Stomach (tissue), 9 donors: Measurements from ENCODE around the gene TRIM46. TPM values are rescaled to one million over a fixed set of nuclear protein-coding genes. Genes with fewer than 3 reads are reported as not detected.
A peak's percentile ranks its signal among the peaks of the same experiment; 100 is the strongest.

Experiments
- DNase-seq, 2 donors: peaks; one replicate each; pipeline versions ENCODE4 v3.0.0 to v3.0.0-alpha.2; 2013 to 2019
- H3K27ac ChIP-seq, 5 donors: fragments of 200-600 bp in 4 of 5; sonication (generic) in 4 of 5; one replicate each; pipeline ENCODE4 v1.5.1; 2013 to 2019; ENCODE audit warnings: mild to moderate bottlenecking in 1 of 5, moderate library complexity in 1 of 5
- H3K27me3 ChIP-seq, 3 donors: fragments of 200-600 bp; sonication (generic); one replicate each; pipeline ENCODE4 v1.5.1; 2017 to 2019; ENCODE audit warnings: mixed run types in 1 of 3
- H3K36me3 ChIP-seq, 4 donors: fragments of 200-600 bp; sonication (generic); 1 replicate in 3 of 4; 2 replicates in 1 of 4; pipeline ENCODE4 v1.5.1; 2016 to 2019
- H3K4me1 ChIP-seq, 4 donors: fragments of 200-600 bp; sonication (generic); one replicate each; pipeline ENCODE4 v1.5.1; 2016 to 2019
- H3K4me3 ChIP-seq, 4 donors: fragments of 200-600 bp; sonication (generic) in 3 of 4; one replicate each; pipeline ENCODE4 v1.5.1; 2016 to 2019; ENCODE audit warnings: mild to moderate bottlenecking in 1 of 4
- H3K9me3 ChIP-seq, 4 donors: fragments of 200-600 bp; sonication (generic); one replicate each; pipeline ENCODE4 v1.5.1; 2016 to 2019
- CTCF ChIP-seq, 7 experiments: fragments of 450-650 bp in 4 of 7; fragments of 200-600 bp in 3 of 7; sonication (generic) in 3 of 7; IDR thresholded peaks; one replicate each; pipeline ENCODE4 v1.5.1; 2016 to 2019; ENCODE audit warnings: antibody characterized with exemption in 7 of 7, control low read depth in 2 of 7, mild to moderate bottlenecking in 1 of 7
- EP300 ChIP-seq: sonication (generic); formaldehyde crosslinking; IDR thresholded peaks from one replicate; pipeline ENCODE4 v1.6.1; 2017; ENCODE audit warnings: antibody characterized with exemption
- POLR2A ChIP-seq, 4 donors: fragments of 450-650 bp; IDR thresholded peaks; one replicate each; pipeline ENCODE4 v1.6.1; 2016; ENCODE audit warnings: antibody characterized with exemption in 4 of 4, control low read depth in 2 of 4, mild to moderate bottlenecking in 1 of 4, moderate library complexity in 1 of 4
- POLR2AphosphoS5 ChIP-seq, 3 donors: sonication (generic); formaldehyde crosslinking; IDR thresholded peaks; one replicate each; pipeline ENCODE4 v1.6.1; 2016; ENCODE audit warnings: antibody characterized with exemption in 3 of 3
- WGBS, 5 donors: extraction: QIAGEN DNeasy Blood & Tissue Kit in 3 of 5; methylation state at CpG; one replicate each; pipeline versions ENCODE4 v1.1.5 to v1.1.7; 2013 to 2018; 5-methylcytosine and 5-hydroxymethylcytosine counted together
- intact Hi-C: fragments of 100-400 bp; cut with DNase I; formaldehyde crosslinking; loops from one replicate; pipeline ENCODE4 v1.15.1; 2023; ENCODE audit warnings: low total_unique reads
- polyA plus RNA-seq, 3 donors: library from polyadenylated mRNA; stranded (reverse); fragments of 200-250 nt; gene quantifications; one replicate each; pipeline ENCODE4 v1.2.3, GENCODE V29; 2013
- total RNA-seq, 5 donors: library from RNA; depleted of rRNA; stranded (reverse); fragments of >200 nt; gene quantifications; one replicate each; pipeline versions ENCODE4 v1.1.0 to v1.2.3, GENCODE V29; 2014 to 2016
- donor health status: healthy with polysubstance abuse.
- donor health status: Bipolar disorder and iron deficiency.
- donor health status: healthy.

The TRIM46 gene
- total and polyA plus RNA-seq, 8 donors = 0.58 to 16.9 (median 0.71) TPM; not detected in 2

GRCh38 chr1:155171836-155172731, 1.6 kb upstream of the TRIM46 start:
- Histone ChIP-seq H3K9me3 (no peaks in the 10 kb centered on the region), H3K4me3 (peak overlapping the region; percentile 84 to 94 (median 90)), H3K27me3 (peaks cover 0 to 19% (median 6%) of the 10 kb centered on the region in 3 donors), H3K27ac (peak overlapping the region; percentile 80 to 96 (median 93)), H3K4me1 (peaks cover 44 to 70% (median 62%) of the 10 kb centered on the region in 4 donors), H3K36me3 (peaks cover 6 to 26% (median 25%) of the 10 kb centered on the region in 4 donors)
- intact Hi-C loops = loop anchor here (10.0 kb wide), 1 partner anchor 53 kb away; no protein-coding TSS in a partner anchor
- no peak for DNase-seq
- 36 to 42% (median 40%) methylated on average over 8 of the region's 8 CpGs for WGBS, 5 donors
- TF ChIP-seq CTCF (IDR thresholded peaks at IDR 0.05) = no peak
- no peak for TF ChIP-seq POLR2A (IDR thresholded peaks at IDR 0.05)
- TF ChIP-seq EP300 = no peak
- TF ChIP-seq POLR2AphosphoS5 (IDR thresholded peaks at IDR 0.05) = no peak

GRCh38 chr1:155172732-155173477, 744 bp upstream of the TRIM46 start, which contains the start of gene KRTCAP2:
Gene KRTCAP2, minus strand, starts transcription at chr1:155173304. Its CDS starts 80 bp downstream, at chr1:155173224.
- DNase-seq = peak; percentile 96 to 98
- intact Hi-C loops = loop anchor here (10.0 kb wide), 1 partner anchor 52 kb away; no protein-coding TSS in a partner anchor
- Histone ChIP-seq H3K27ac (peak within 1 kb of the TSS; percentile 80 to 96 (median 93)), H3K36me3 (peaks cover 6 to 26% (median 25%) of the 10 kb centered on the region in 4 donors), H3K27me3 (peaks cover 0 to 19% (median 6%) of the 10 kb centered on the region in 3 donors), H3K4me1 (peaks cover 42 to 70% (median 62%) of the 10 kb centered on the region in 4 donors), H3K9me3 (no peaks in the 10 kb centered on the region), H3K4me3 (peak within 1 kb of the TSS; percentile 84 to 94 (median 90))
- 0 to 1% (median 0%) methylated on average over 32 to 57 of the region's 57 CpGs for WGBS, 5 donors
- TF ChIP-seq CTCF (IDR thresholded peaks at IDR 0.05) = peak in 6 of 7 experiments; percentile 65 to 99 (median 87)
- TF ChIP-seq POLR2A (IDR thresholded peaks at IDR 0.05) = no peak
- no peak for TF ChIP-seq EP300
- peak; percentile 90 to 97 (median 90) for TF ChIP-seq POLR2AphosphoS5 (IDR thresholded peaks at IDR 0.05)

GRCh38 chr1:155174324-155175280, 953 bp downstream of the TRIM46 start:
- Histone ChIP-seq H3K4me3 (peak overlapping the region; percentile 84 to 94 (median 90)), H3K27me3 (peaks cover 0 to 19% (median 6%) of the 10 kb centered on the region in 3 donors), H3K27ac (peak overlapping the region in 4 of 5 donors; percentile 92 to 96 (median 93)), H3K9me3 (no peaks in the 10 kb centered on the region), H3K4me1 (peaks cover 48 to 84% (median 73%) of the 10 kb centered on the region in 4 donors), H3K36me3 (peaks cover 2 to 18% (median 15%) of the 10 kb centered on the region in 4 donors)
- TF ChIP-seq EP300 (no peak), POLR2AphosphoS5 (IDR thresholded peaks at IDR 0.05) (no peak), CTCF (IDR thresholded peaks at IDR 0.05) (no peak), POLR2A (IDR thresholded peaks at IDR 0.05) (no peak)
- DNase-seq = peak; percentile 24 to 80
- intact Hi-C loops = loop anchor here (10.0 kb wide), 1 partner anchor 50 kb away; no protein-coding TSS in a partner anchor
- 16 to 25% (median 20%) methylated on average over 27 to 35 of the region's 35 CpGs for WGBS, 5 donors
